NCI-H774 (cell line): ENCODE results near the gene C2orf92.

Experiments used
- DNase-seq: peaks from one replicate; lab custom pipeline; 2025; lab: John Stamatoyannopoulos, UW

C2orf92 gene

GRCh38 chr2:97745474-97746174, 76.1 kb downstream of the C2orf92 start:
- no peak for DNase-seq

GRCh38 chr2:97747285-97747684, 77.8 kb downstream of the C2orf92 start:
- no peak for DNase-seq

- no peak for DNase-seq
These were observed 78.2 kb downstream of the C2orf92 start for GRCh38 chr2:97747716-97748115.

- no peak for DNase-seq
These were observed 80.1 kb downstream of the C2orf92 start for GRCh38 chr2:97749581-97749980.

GRCh38 chr2:97750017-97750416, 80.5 kb downstream of the C2orf92 start:
- DNase-seq, result no peak

- no peak for DNase-seq
These were observed 82.2 kb downstream of the C2orf92 start for GRCh38 chr2:97751752-97752151.
